H1 (cell line): ENCODE data around the gene DAZAP1. TPM values are rescaled to one million over a fixed set of nuclear protein-coding genes. Genes with fewer than 3 reads are reported as not detected.

Experiments
- ASH2L ChIP-seq: fragments of 200-600, 300-600 bp; sonication (generic); IDR thresholded peaks from one replicate; pipeline ENCODE4 v1.7.1; 2017; ENCODE audit warnings: low read length
- CHD7 ChIP-seq: fragments of 300-600 bp; sonication (generic); IDR thresholded peaks from 2 replicates; pipeline ENCODE4 v1.7.1; 2012; ENCODE audit warnings: low read length, moderate library complexity, mild to moderate bottlenecking, inconsistent platforms; ENCODE audit not compliant: insufficient replicate concordance
- EP300 ChIP-seq, 2 experiments: IDR thresholded peaks; 1 replicate in 1 of 2; 2 replicates in 1 of 2; pipeline ENCODE4 v1.6.1; 2011 to 2012; ENCODE audit warnings: low read depth in 2 of 2, low read length in 2 of 2, mild to moderate bottlenecking in 2 of 2, borderline replicate concordance in 1 of 2, inconsistent platforms in 1 of 2, moderate library complexity in 1 of 2
- FOSL1 ChIP-seq: IDR thresholded peaks from 2 replicates; pipeline ENCODE4 v1.6.1; 2011; ENCODE audit warnings: mild to moderate bottlenecking, low read depth, low read length, moderate library complexity; ENCODE audit not compliant: insufficient read depth
- MAFK ChIP-seq: IDR thresholded peaks from 2 replicates; pipeline ENCODE4 v1.6.1; 2012; ENCODE audit warnings: low read depth, mild to moderate bottlenecking, improper control_type of control experiment, low read length
- RFX5 ChIP-seq: IDR thresholded peaks from 2 replicates; pipeline ENCODE4 v1.6.1; 2011; ENCODE audit warnings: low read depth, low read length, improper control_type of control experiment, borderline replicate concordance
- polyA plus RNA-seq, 7 experiments: library from polyadenylated mRNA; depleted of rRNA in 3 of 7; stranded (reverse) in 5 of 7; unstranded in 2 of 7; fragments of >200 nt in 5 of 7; fragments of 200-250 nt in 2 of 7; gene quantifications; 1 replicate in 5 of 7; 2 replicates in 1 of 7; 4 replicates in 1 of 7; pipeline versions ENCODE4 v1.2.1 to v1.2.3, GENCODE V29; 2011 to 2013; ENCODE audit warnings: missing spikeins in 2 of 7, mixed read lengths in 2 of 7
- total RNA-seq: library from RNA; stranded (reverse); fragmentation: NEBNext Ultra II Directional; extraction: Animal tissue kit (Norgen Biotek cat#: 25700); gene quantifications from 2 replicates; pipeline ENCODE4 v1.2.1, GENCODE V29; 2021

DAZAP1 gene
- total and polyA plus RNA-seq, 2 of the 8 experiments (the other 6 are each of a cell fraction or from before 2014, with no cell fraction given) = 79.6 to 341 TPM

GRCh38 chr19:1399745-1400144 lies 7.6 kb upstream of the DAZAP1 start (continued):
- TF ChIP-seq CHD7 (no peak), ASH2L (no peak), FOSL1 (no peak), EP300 (IDR thresholded peaks at IDR 0.05; ENCODE audit: borderline replicate concordance in 1 of 2, low read depth in 2 of 2, low read length in 2 of 2) (no peak), RFX5 (no peak), MAFK (no peak)
- TF ChIP-seq, all 59 proteins: peak for 0
